ENCODE data around the gene RALBP1.

RALBP1 gene

DNA sequence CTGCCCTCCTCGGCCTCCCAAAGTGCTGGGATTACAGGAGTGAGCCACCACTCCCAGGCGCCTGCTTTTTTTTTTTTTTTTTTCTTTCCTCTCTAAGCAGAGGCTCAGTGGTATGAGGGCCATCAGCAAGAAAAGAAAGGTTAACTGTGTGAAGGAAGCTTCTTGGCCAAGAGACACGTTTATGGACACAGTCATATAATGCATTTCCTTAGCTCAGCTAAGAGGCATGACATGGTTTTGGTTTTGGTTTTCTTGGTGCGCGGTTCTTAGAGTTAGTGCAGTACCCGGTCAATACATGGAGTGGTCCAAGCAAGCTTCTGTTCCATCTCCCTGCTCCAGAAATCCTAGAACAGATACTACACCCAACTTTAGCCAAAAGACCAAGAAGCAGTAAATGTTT is 42.6 kb downstream of the RALBP1 start:
- peaks cover 4% of the 10 kb centered on the region for H3K4me1 ChIP-seq (ENCODE audit: control insufficient read depth, insufficient read depth, low read length)
- no peaks in the 10 kb centered on the region for H3K9me3 ChIP-seq (ENCODE audit: control insufficient read depth, insufficient read depth, low read depth, low read length)
- peaks cover 4 to 11% of the 10 kb centered on the region in 2 experiments; a peak in 2 of 3 replicates for H3K36me3 ChIP-seq (ENCODE audit: control insufficient read depth in 2 of 2, insufficient read depth in 1 of 2, low read length in 2 of 2)
- ChIA-PET CTCF (interaction anchor here (0.5 to 3.4 kb wide), 6 partner anchors 9 to 1034 kb away, joined by 3 to 24 read pairs (median 3); no protein-coding TSS in a partner anchor), POLR2A (no interaction called here)
- no peak for TF ChIP-seq SP7 (tag by site-specific recombination; IDR thresholded peaks at IDR 0.05)
- TF ChIP-seq, protein P1, sequence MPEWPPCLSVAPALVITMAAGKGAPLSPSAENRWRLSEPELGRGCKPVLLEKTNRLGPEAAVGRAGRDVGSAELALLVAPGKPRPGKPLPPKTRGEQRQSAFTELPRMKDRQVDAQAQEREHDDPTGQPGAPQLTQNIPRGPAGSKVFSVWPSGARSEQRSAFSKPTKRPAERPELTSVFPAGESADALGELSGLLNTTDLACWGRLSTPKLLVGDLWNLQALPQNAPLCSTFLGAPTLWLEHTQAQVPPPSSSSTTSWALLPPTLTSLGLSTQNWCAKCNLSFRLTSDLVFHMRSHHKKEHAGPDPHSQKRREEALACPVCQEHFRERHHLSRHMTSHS (tag by site-specific recombination; IDR thresholded peaks at IDR 0.05) = no peak
- TF ChIP-seq MEIS1 (CRISPR knock-in tag; IDR thresholded peaks at IDR 0.05; ENCODE audit: borderline replicate concordance) = no peak
- no peak for TF ChIP-seq KLF1 (tag by site-specific recombination; IDR thresholded peaks at IDR 0.05)
- no peak for TF ChIP-seq ZNF114 (tag by site-specific recombination; IDR thresholded peaks at IDR 0.05)
- TF ChIP-seq, protein P2, sequence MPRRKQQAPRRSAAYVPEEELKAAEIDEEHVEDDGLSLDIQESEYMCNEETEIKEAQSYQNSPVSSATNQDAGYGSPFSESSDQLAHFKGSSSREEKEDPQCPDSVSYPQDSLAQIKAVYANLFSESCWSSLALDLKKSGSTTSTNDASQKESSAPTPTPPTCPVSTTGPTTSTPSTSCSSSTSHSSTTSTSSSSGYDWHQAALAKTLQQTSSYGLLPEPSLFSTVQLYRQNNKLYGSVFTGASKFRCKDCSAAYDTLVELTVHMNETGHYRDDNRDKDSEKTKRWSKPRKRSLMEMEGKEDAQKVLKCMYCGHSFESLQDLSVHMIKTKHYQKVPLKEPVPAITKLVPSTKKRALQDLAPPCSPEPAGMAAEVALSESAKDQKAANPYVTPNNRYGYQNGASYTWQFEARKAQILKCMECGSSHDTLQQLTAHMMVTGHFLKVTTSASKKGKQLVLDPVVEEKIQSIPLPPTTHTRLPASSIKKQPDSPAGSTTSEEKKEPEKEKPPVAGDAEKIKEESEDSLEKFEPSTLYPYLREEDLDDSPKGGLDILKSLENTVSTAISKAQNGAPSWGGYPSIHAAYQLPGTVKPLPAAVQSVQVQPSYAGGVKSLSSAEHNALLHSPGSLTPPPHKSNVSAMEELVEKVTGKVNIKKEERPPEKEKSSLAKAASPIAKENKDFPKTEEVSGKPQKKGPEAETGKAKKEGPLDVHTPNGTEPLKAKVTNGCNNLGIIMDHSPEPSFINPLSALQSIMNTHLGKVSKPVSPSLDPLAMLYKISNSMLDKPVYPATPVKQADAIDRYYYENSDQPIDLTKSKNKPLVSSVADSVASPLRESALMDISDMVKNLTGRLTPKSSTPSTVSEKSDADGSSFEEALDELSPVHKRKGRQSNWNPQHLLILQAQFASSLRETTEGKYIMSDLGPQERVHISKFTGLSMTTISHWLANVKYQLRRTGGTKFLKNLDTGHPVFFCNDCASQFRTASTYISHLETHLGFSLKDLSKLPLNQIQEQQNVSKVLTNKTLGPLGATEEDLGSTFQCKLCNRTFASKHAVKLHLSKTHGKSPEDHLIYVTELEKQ (tag by site-specific recombination; IDR thresholded peaks at IDR 0.05; ENCODE audit: borderline replicate concordance) = no peak
- TF ChIP-seq FEZF1 (tag by site-specific recombination; IDR thresholded peaks at IDR 0.05) = no peak
- TF ChIP-seq HOXA7 (CRISPR knock-in tag; IDR thresholded peaks at IDR 0.05; ENCODE audit: borderline replicate concordance) = no peak
- TF ChIP-seq ZNF211 (tag by site-specific recombination; IDR thresholded peaks at IDR 0.05; ENCODE audit: low read depth) = no peak
- no peak for TF ChIP-seq OVOL3 (tag by site-specific recombination; IDR thresholded peaks at IDR 0.05)
- no peak for TF ChIP-seq REPIN1 (tag by site-specific recombination; IDR thresholded peaks at IDR 0.05; ENCODE audit: low read depth)
- no peak for TF ChIP-seq ZNF830 (tag by site-specific recombination; IDR thresholded peaks at IDR 0.05; ENCODE audit: low read depth)
- TF ChIP-seq ZNF248 (tag by site-specific recombination; IDR thresholded peaks at IDR 0.05) = no peak
- TF ChIP-seq, protein P3, sequence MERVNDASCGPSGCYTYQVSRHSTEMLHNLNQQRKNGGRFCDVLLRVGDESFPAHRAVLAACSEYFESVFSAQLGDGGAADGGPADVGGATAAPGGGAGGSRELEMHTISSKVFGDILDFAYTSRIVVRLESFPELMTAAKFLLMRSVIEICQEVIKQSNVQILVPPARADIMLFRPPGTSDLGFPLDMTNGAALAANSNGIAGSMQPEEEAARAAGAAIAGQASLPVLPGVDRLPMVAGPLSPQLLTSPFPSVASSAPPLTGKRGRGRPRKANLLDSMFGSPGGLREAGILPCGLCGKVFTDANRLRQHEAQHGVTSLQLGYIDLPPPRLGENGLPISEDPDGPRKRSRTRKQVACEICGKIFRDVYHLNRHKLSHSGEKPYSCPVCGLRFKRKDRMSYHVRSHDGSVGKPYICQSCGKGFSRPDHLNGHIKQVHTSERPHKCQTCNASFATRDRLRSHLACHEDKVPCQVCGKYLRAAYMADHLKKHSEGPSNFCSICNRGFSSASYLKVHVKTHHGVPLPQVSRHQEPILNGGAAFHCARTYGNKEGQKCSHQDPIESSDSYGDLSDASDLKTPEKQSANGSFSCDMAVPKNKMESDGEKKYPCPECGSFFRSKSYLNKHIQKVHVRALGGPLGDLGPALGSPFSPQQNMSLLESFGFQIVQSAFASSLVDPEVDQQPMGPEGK (tag by site-specific recombination; IDR thresholded peaks at IDR 0.05) = no peak
- no peak for TF ChIP-seq ZFP37 (tag by site-specific recombination; IDR thresholded peaks at IDR 0.05)
- no peak for TF ChIP-seq ZBTB1 (tag by site-specific recombination; IDR thresholded peaks at IDR 0.05)
- TF ChIP-seq EGR2 (tag by site-specific recombination; IDR thresholded peaks at IDR 0.05; ENCODE audit: low read depth) = no peak
- no peak overlapping the region for H3K4me3 ChIP-seq (ENCODE audit: low read depth, low read length)
- no peak overlapping the region for H3K27ac ChIP-seq (ENCODE audit: extremely low read depth, low read depth, low read length)

DNA sequence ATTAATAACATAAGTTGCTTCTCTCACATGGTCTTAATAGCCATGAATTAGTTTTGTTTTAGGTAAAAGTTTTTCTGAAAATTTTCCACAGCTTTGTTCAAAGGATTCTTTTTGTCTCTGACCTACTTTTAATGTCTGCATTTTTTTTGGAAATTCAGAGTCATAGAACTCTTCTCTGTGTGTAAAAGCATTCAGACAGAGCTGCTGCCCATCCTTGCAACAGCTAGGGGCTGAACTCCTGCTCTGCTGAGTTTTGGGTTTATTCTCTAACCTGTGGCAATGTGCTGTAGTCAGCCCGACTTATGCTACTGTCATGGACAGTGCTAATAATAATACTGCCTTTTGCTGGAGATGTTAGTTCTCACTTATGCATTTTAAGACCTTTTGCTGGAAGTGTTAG is 44.1 kb downstream of the RALBP1 start:
- CTCF ChIA-PET = no interaction called here
- peaks cover 4 to 11% of the 10 kb centered on the region in 2 experiments; a peak in 2 of 3 replicates for H3K36me3 ChIP-seq (ENCODE audit: control insufficient read depth in 2 of 2, insufficient read depth in 1 of 2, low read length in 2 of 2)
- no peak overlapping the region for H3K27ac ChIP-seq (ENCODE audit: extremely low read depth, low read depth, low read length)

More for the DNA sequence above, 44.1 kb downstream of the RALBP1 start:
- TF ChIP-seq SCRT2 (tag by site-specific recombination; IDR thresholded peaks at IDR 0.05) (no peak), ZNF521 (tag by site-specific recombination; IDR thresholded peaks at IDR 0.05) (no peak), ZNF214 (tag by site-specific recombination; IDR thresholded peaks at IDR 0.05; ENCODE audit: borderline replicate concordance) (no peak), ZNF654 (tag by site-specific recombination; IDR thresholded peaks at IDR 0.05; ENCODE audit: low read depth) (no peak), ZNF670 (tag by site-specific recombination; IDR thresholded peaks at IDR 0.05; ENCODE audit: low read depth) (no peak), ZNF629 (tag by site-specific recombination; IDR thresholded peaks at IDR 0.05) (no peak), ZNF248 (tag by site-specific recombination; IDR thresholded peaks at IDR 0.05) (no peak)
- peaks cover 4% of the 10 kb centered on the region for H3K4me1 ChIP-seq (ENCODE audit: control insufficient read depth, insufficient read depth, low read length)
- H3K4me3 ChIP-seq (ENCODE audit: low read depth, low read length) = no peak overlapping the region
- no peaks in the 10 kb centered on the region for H3K9me3 ChIP-seq (ENCODE audit: control insufficient read depth, insufficient read depth, low read depth, low read length)
- POLR2A ChIA-PET = no interaction called here

Data from HEK293 (cell line).